Subcutaneous adipose tissue (tissue), 4 donors: Measurements from ENCODE around the gene GPR161. TPM values are rescaled to one million over a fixed set of nuclear protein-coding genes. Genes with fewer than 3 reads are reported as not detected.

Source experiments
- CTCF ChIP-seq: fragments of 450-650 bp; IDR thresholded peaks from one replicate; pipeline ENCODE4 v1.5.1; 2016; ENCODE audit warnings: low read depth, mild to moderate bottlenecking, control low read depth, antibody characterized with exemption, moderate library complexity
- total RNA-seq, 4 donors: library from RNA; depleted of rRNA; stranded (reverse); fragments of >200 nt; gene quantifications; one replicate each; pipeline ENCODE4 v1.1.0, GENCODE V29; 2016

The GPR161 gene
- total RNA-seq, 4 donors from 2014 or later = 3.1 to 7.5 (median 4.4) TPM

DNA sequence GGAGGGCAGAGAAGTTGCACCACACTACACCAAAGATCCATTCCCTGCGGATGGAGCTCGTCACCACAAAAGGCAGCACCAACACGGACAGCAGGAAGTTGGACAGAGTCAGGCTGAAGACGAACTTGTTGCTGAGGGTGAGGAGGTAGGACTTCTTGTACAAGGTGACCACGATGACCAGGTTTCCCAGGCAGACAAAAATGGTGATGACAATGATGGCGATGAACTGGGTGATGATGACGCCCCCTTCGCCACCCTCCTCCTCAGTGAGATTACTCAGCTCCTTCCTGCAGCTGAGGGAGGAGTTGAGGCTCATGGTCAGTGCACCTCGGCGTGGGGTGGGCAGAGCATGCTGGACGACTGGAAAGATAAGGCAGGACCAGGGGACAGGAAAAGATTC lies 32.2 kb downstream of the GPR161 start:
- no peak for TF ChIP-seq CTCF

- no peak for TF ChIP-seq CTCF
Observed at GRCh38 chr1:168102487-168102886, 34.2 kb downstream of the GPR161 start.

DNA sequence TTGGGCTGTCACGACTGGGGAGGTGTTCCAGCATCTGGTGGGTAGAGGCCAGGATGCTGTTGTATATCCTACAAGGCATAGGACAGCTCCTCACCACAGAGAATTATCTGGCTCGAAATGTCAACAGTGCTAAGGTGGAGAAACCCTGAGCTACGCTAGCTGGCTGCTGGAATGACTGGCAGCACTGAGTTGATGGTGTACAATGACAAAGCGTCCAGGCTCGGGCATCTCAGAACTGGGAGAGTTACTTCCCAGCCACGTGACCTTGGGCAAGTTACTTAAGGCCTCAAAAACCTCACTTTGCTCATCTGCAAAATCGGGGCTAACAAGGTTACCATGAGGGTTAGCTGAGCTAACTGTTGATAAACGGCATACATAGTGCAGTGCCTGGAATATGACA lies 35.4 kb downstream of the GPR161 start:
- TF ChIP-seq CTCF = no peak

GRCh38 chr1:168100315-168101002 lies 36.3 kb downstream of the GPR161 start:
- no peak for TF ChIP-seq CTCF

DNA sequence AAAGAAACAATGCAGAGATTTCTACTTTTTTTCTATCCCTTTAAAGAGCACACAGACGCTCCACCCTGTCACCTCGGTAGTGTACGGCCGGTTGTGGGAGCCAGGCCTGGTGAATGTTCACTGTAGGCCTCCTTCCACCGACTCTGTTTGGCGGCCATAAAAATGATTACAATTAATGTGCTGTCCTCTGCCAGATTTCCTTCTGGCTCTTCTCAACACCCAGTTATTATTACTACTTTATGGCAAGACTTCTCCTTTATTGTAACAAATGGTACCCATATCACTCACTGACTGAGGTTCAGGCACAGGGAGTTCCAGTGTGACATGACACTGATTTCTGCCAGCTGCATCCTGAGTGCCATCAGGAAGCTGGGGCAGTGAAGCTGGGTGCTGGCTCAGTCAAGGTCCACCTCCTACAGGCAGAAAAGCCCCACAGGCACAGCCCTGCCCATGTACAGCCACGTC lies 37.4 kb downstream of the GPR161 start:
- no peak for TF ChIP-seq CTCF

- no peak for TF ChIP-seq CTCF
Observed at GRCh38 chr1:168098534-168099320, 38.0 kb downstream of the GPR161 start.

GRCh38 chr1:168097921-168098528 lies 38.7 kb downstream of the GPR161 start:
- no peak for TF ChIP-seq CTCF
